ENCODE data around the gene CCDC50.
A peak's percentile ranks its signal among the peaks of the same experiment; 100 is the strongest.

CCDC50 gene

DNA sequence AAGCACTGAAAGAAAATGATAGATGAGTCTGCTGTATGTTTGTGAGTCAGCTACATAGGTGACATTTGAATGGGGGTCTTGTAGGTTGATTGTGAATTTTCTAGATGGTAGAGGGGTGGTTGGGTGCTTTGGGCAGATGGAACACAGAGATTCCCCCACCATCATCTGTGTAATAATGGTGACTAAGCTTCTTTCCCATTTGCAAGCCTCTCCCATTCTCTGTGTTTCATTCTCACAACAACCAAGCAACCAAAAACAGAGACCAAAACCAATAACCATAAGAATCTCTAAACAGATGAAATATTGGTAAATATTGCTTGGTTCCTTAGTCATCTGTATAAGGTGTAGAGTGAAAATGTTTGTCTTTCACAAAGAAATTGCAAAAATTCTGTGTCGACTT is 18.9 kb downstream of the CCDC50 start:
- WGBS, 2 experiments (ENCODE audit: insufficient coverage in 2 of 2): no CpG with 5 or more reads among the region's 1 CpG
- no peaks in the 10 kb centered on the region for H3K9me3 ChIP-seq (ENCODE audit: control insufficient read depth, low read length)
- H3K36me3 ChIP-seq (ENCODE audit: control insufficient read depth, insufficient read depth, low read length): no peaks in the 10 kb centered on the region
- H3K27ac ChIP-seq (ENCODE audit: low read depth, low read length, severe bottlenecking): no peak overlapping the region
- peaks cover 62% of the 10 kb centered on the region for H3K4me1 ChIP-seq (ENCODE audit: control insufficient read depth, insufficient read depth, low read length, poor library complexity, severe bottlenecking)
- H3K4me3 ChIP-seq (ENCODE audit: extremely low read depth, insufficient read depth, low read length, poor library complexity, severe bottlenecking): no peak overlapping the region

DNA sequence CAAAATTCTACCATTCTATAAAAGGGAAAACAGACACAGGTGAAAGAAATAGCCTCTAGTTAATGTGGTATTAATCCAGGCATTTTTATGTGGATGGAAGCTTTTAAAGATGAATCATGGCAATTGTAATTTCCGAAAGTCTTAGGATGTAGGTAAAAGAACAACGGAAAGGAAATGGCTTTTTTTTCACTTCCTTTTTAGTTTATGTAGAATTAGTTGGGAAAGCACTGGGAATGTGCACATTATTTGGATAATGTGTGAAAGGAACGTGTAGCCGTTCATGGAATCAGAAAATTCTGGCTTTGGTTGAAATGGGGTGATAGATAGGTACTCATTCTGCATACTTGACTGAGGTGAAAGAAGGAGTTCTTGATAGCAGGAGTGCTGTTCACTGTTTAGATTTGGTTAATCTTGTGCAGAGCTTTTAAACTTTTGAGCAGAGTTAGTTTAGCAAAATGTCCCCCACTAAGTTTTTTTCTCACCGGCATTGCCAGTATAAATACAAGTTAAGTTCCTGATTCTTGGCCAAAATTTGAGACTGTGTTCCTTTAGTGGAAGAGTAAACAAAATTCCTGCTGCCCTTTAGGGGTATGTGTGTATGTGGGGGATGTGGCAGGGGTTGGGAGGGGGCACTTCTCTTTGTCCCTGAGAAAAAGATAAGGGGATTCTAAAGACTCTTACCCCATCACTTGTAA is 21.3 kb downstream of the CCDC50 start:
- 85 to 93% methylated on average over 3 to 4 of the region's 5 CpGs for WGBS, 2 experiments (ENCODE audit: insufficient coverage in 2 of 2)
- Histone ChIP-seq H3K4me3 (ENCODE audit: extremely low read depth, insufficient read depth, low read length, poor library complexity, severe bottlenecking) (no peak overlapping the region), H3K4me1 (ENCODE audit: control insufficient read depth, insufficient read depth, low read length, poor library complexity, severe bottlenecking) (peaks cover 58% of the 10 kb centered on the region), H3K36me3 (ENCODE audit: control insufficient read depth, insufficient read depth, low read length) (no peaks in the 10 kb centered on the region), H3K27ac (ENCODE audit: low read depth, low read length, severe bottlenecking) (peak overlapping the region; percentile 57), H3K9me3 (ENCODE audit: control insufficient read depth, low read length) (no peaks in the 10 kb centered on the region)

DNA sequence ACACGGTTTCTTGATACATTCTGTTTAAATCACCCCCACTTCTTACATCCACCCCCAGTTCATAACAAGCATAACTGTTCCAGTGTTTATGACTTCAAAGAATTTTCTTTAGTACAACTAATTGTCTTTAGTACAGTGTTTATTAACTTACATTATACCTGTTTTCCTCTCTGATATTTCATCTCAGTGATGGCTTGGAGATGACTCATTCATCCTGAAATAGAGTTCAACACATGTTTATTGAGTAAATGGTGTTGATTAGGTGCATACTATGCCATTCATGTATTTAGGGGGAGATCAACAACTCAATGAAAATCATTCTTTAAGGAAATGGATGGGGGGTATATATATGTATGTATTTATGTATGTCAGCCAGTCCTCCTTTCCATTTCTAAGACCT is 22.8 kb downstream of the CCDC50 start:
- H3K9me3 ChIP-seq (ENCODE audit: control insufficient read depth, low read length): no peaks in the 10 kb centered on the region
- H3K4me3 ChIP-seq (ENCODE audit: extremely low read depth, insufficient read depth, low read length, poor library complexity, severe bottlenecking): no peak overlapping the region
- WGBS, 2 experiments (ENCODE audit: insufficient coverage in 2 of 2): 83% methylated on average over 1 of the region's 1 CpG; no CpG with 5 or more reads in 1 of the 2 experiments
- H3K4me1 ChIP-seq (ENCODE audit: control insufficient read depth, insufficient read depth, low read length, poor library complexity, severe bottlenecking): peaks cover 68% of the 10 kb centered on the region
- H3K27ac ChIP-seq (ENCODE audit: low read depth, low read length, severe bottlenecking): no peak overlapping the region
- H3K36me3 ChIP-seq (ENCODE audit: control insufficient read depth, insufficient read depth, low read length): no peaks in the 10 kb centered on the region

DNA sequence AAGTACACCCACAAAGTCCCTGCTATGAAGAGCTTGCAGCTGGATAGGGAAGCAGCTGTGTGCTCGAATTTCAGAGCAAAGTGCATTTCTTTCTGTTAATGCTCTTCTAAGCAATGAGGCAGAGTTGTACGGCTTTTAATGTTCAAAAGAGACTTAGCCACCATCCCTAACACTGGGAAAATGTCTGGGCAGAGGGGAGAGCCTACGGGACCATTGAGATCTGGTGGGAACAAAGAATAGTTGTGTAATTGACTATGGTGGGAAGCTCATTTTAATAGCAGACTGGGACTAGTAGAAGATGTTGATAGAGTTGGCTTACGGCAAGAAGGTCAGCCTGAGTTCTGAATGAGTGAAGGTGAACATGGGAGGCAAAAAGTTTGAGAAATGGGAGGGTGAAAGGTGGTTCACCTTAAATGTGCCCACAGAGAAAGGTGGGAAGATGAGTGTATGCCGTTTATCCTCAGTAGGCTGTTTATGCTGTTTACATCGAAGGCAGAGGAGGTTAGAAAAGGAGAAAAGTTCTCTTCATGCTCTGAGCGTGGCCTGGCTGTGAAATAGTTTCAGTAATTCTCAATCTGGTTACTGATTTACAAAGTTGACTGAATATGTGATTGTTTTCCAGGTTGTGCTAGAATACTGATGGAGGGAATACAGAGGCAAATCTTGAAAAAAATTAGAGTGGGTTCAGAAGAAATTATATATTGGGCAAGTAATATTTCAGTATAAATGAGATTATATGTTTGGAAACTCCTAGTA is 24.0 kb downstream of the CCDC50 start:
- Histone ChIP-seq H3K4me1 (ENCODE audit: control insufficient read depth, insufficient read depth, low read length, poor library complexity, severe bottlenecking) (peaks cover 73% of the 10 kb centered on the region), H3K9me3 (ENCODE audit: control insufficient read depth, low read length) (no peaks in the 10 kb centered on the region), H3K27ac (ENCODE audit: low read depth, low read length, severe bottlenecking) (no peak overlapping the region), H3K4me3 (ENCODE audit: extremely low read depth, insufficient read depth, low read length, poor library complexity, severe bottlenecking) (no peak overlapping the region), H3K36me3 (ENCODE audit: control insufficient read depth, insufficient read depth, low read length) (peaks cover 12% of the 10 kb centered on the region)
- WGBS, 2 experiments (ENCODE audit: insufficient coverage in 2 of 2): 88 to 93% methylated on average over 6 of the region's 7 CpGs

GRCh38 chr3:191355406-191355805 is 26.2 kb downstream of the CCDC50 start:
- 60 to 100% methylated on average over 1 of the region's 4 CpGs for WGBS, 2 experiments (ENCODE audit: insufficient coverage in 2 of 2)
- no peak overlapping the region for H3K4me3 ChIP-seq (ENCODE audit: extremely low read depth, insufficient read depth, low read length, poor library complexity, severe bottlenecking)
- peaks cover 53% of the 10 kb centered on the region for H3K4me1 ChIP-seq (ENCODE audit: control insufficient read depth, insufficient read depth, low read length, poor library complexity, severe bottlenecking)
- H3K36me3 ChIP-seq (ENCODE audit: control insufficient read depth, insufficient read depth, low read length): peaks cover 32% of the 10 kb centered on the region
- peak overlapping the region; percentile 85 for H3K27ac ChIP-seq (ENCODE audit: low read depth, low read length, severe bottlenecking)
- H3K9me3 ChIP-seq (ENCODE audit: control insufficient read depth, low read length): no peaks in the 10 kb centered on the region

GRCh38 chr3:191356631-191357439 is 27.6 kb downstream of the CCDC50 start:
- peak overlapping the region; percentile 85 for H3K27ac ChIP-seq (ENCODE audit: low read depth, low read length, severe bottlenecking)
- 87 to 100% methylated on average over 2 to 3 of the region's 5 CpGs for WGBS, 2 experiments (ENCODE audit: insufficient coverage in 2 of 2)
- H3K9me3 ChIP-seq (ENCODE audit: control insufficient read depth, low read length): no peaks in the 10 kb centered on the region
- peaks cover 39% of the 10 kb centered on the region for H3K4me1 ChIP-seq (ENCODE audit: control insufficient read depth, insufficient read depth, low read length, poor library complexity, severe bottlenecking)
- peaks cover 47% of the 10 kb centered on the region for H3K36me3 ChIP-seq (ENCODE audit: control insufficient read depth, insufficient read depth, low read length)
- H3K4me3 ChIP-seq (ENCODE audit: extremely low read depth, insufficient read depth, low read length, poor library complexity, severe bottlenecking): peak overlapping the region; percentile 1

DNA sequence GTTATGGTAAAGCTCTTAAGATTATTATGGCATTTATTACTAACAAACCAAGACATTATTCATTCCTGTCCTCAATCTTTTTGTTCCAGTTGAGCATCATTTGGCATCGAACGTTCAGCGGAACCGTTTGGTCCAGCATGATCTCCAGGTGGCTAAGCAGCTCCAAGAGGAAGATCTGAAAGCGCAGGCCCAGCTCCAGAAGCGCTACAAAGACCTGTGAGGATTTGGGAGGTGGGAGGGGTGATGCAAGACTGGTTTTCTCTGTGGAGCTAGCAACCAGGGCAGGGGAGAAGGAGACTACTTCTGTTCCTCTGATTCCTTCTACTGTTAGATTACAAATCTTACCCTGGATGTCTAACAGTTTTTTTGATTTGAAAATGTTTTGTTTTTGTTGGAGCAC is 28.7 kb downstream of the CCDC50 start:
- Histone ChIP-seq H3K27ac (ENCODE audit: low read depth, low read length, severe bottlenecking) (no peak overlapping the region), H3K36me3 (ENCODE audit: control insufficient read depth, insufficient read depth, low read length) (peaks cover 57% of the 10 kb centered on the region), H3K4me1 (ENCODE audit: control insufficient read depth, insufficient read depth, low read length, poor library complexity, severe bottlenecking) (peaks cover 31% of the 10 kb centered on the region), H3K9me3 (ENCODE audit: control insufficient read depth, low read length) (no peaks in the 10 kb centered on the region), H3K4me3 (ENCODE audit: extremely low read depth, insufficient read depth, low read length, poor library complexity, severe bottlenecking) (no peak overlapping the region)
- 91 to 92% methylated on average over 4 to 6 of the region's 6 CpGs for WGBS, 2 experiments (ENCODE audit: insufficient coverage in 2 of 2)

- H3K4me3 ChIP-seq (ENCODE audit: extremely low read depth, insufficient read depth, low read length, poor library complexity, severe bottlenecking): no peak overlapping the region
- no peak overlapping the region for H3K27ac ChIP-seq (ENCODE audit: low read depth, low read length, severe bottlenecking)
- no peaks in the 10 kb centered on the region for H3K9me3 ChIP-seq (ENCODE audit: control insufficient read depth, low read length)
- 75 to 87% methylated on average over 2 of the region's 2 CpGs for whole genome bisulfite sequencing, 2 experiments (ENCODE audit: insufficient coverage in 2 of 2)
- H3K4me1 ChIP-seq (ENCODE audit: control insufficient read depth, insufficient read depth, low read length, poor library complexity, severe bottlenecking): peaks cover 29% of the 10 kb centered on the region
- H3K36me3 ChIP-seq (ENCODE audit: control insufficient read depth, insufficient read depth, low read length): peaks cover 66% of the 10 kb centered on the region
These were observed 29.7 kb downstream of the CCDC50 start for GRCh38 chr3:191358929-191359328.

GRCh38 chr3:191360620-191361019 is 31.4 kb downstream of the CCDC50 start:
- WGBS, 2 experiments (ENCODE audit: insufficient coverage in 2 of 2): 100% methylated on average over 1 of the region's 3 CpGs
- peaks cover 24% of the 10 kb centered on the region for H3K4me1 ChIP-seq (ENCODE audit: control insufficient read depth, insufficient read depth, low read length, poor library complexity, severe bottlenecking)
- no peak overlapping the region for H3K27ac ChIP-seq (ENCODE audit: low read depth, low read length, severe bottlenecking)
- no peaks in the 10 kb centered on the region for H3K9me3 ChIP-seq (ENCODE audit: control insufficient read depth, low read length)
- H3K36me3 ChIP-seq (ENCODE audit: control insufficient read depth, insufficient read depth, low read length): peaks cover 70% of the 10 kb centered on the region
- H3K4me3 ChIP-seq (ENCODE audit: extremely low read depth, insufficient read depth, low read length, poor library complexity, severe bottlenecking): no peak overlapping the region

GRCh38 chr3:191361456-191361855 is 32.3 kb downstream of the CCDC50 start:
- H3K27ac ChIP-seq (ENCODE audit: low read depth, low read length, severe bottlenecking): peak overlapping the region; percentile 18
- H3K4me3 ChIP-seq (ENCODE audit: extremely low read depth, insufficient read depth, low read length, poor library complexity, severe bottlenecking): no peak overlapping the region
- no peaks in the 10 kb centered on the region for H3K9me3 ChIP-seq (ENCODE audit: control insufficient read depth, low read length)
- H3K36me3 ChIP-seq (ENCODE audit: control insufficient read depth, insufficient read depth, low read length): peaks cover 77% of the 10 kb centered on the region
- 83% methylated on average over 1 of the region's 1 CpG; no CpG with 5 or more reads in 1 of the 2 experiments for WGBS, 2 experiments (ENCODE audit: insufficient coverage in 2 of 2)
- peaks cover 20% of the 10 kb centered on the region for H3K4me1 ChIP-seq (ENCODE audit: control insufficient read depth, insufficient read depth, low read length, poor library complexity, severe bottlenecking)
